Measurements from ENCODE around the gene CCL20. TPM values are rescaled to one million over a fixed set of nuclear protein-coding genes. Genes with fewer than 3 reads are reported as not detected.

Gene CCL20
- total and polyA plus RNA-seq, 2 of the 8 experiments (the other 6 are each of a cell fraction or from before 2014, with no cell fraction given): not detected

GRCh38 chr2:227774895-227775842, 38.5 kb upstream of the CCL20 start:
- H2BK120ac ChIP-seq (replicated peaks; ENCODE audit: low read depth, low read length): no peak overlapping the region
- H3K18ac ChIP-seq (ENCODE audit: extremely low read depth, low read length): no peak overlapping the region
- no peaks in the 10 kb centered on the region for H3K9me3 ChIP-seq (ENCODE audit: insufficient read depth in 2 of 2, low read depth in 1 of 2, low read length in 1 of 2)
- no peak for FAIRE-seq
- no peaks in the 10 kb centered on the region; the same call in 1 of the 2 replicates for H3K23me2 ChIP-seq (ENCODE audit: low read depth, low read length)
- no peak overlapping the region for H2BK15ac ChIP-seq (ENCODE audit: low read length)
- no peak for TF ChIP-seq FOSL1 (IDR thresholded peaks at IDR 0.05; ENCODE audit: insufficient read depth, low read depth, low read length)
- no peak for TF ChIP-seq KDM5A (IDR thresholded peaks at IDR 0.05; ENCODE audit: low read length)
- no peak for TF ChIP-seq RAD21 (IDR thresholded peaks at IDR 0.05 in 1 of 2, conservative IDR thresholded peaks at IDR 0.05 in 1 of 2; ENCODE audit: low read depth in 2 of 2, low read length in 2 of 2)
- TF ChIP-seq PHF8 (conservative IDR thresholded peaks at IDR 0.05; ENCODE audit: low read depth, low read length): no peak
- TF ChIP-seq RFX5 (IDR thresholded peaks at IDR 0.05; ENCODE audit: borderline replicate concordance, low read depth, low read length): no peak
- no peak for TF ChIP-seq SP1 (IDR thresholded peaks at IDR 0.05; ENCODE audit: low read depth, low read length)
- H2AFZ ChIP-seq (ENCODE audit: low read length): no peak overlapping the region
- no peak overlapping the region for H4K5ac ChIP-seq (ENCODE audit: insufficient read length, low read depth, low read length)
- H3K27me3 ChIP-seq (replicated peaks in 1 of 4; ENCODE audit: control insufficient read depth in 3 of 4, extremely low read depth in 1 of 4, insufficient read depth in 3 of 4, low read length in 3 of 4): no peaks in the 10 kb centered on the region
- WGBS, 2 experiments (ENCODE audit: extremely low coverage in 1 of 2, insufficient coverage in 1 of 2, insufficient read length in 1 of 2, insufficient replicate concordance in 2 of 2, low coverage in 1 of 2, low lambda C conversion rate in 2 of 2, missing lambda C conversion rate in 1 of 2): 92% methylated on average over 6 of the region's 6 CpGs; no CpG with 5 or more reads in 1 of the 2 experiments
- no peak overlapping the region for H3K27ac ChIP-seq (ENCODE audit: low read depth, low read length)
- no peak overlapping the region for H3K23ac ChIP-seq (ENCODE audit: insufficient read length)
- H3K9ac ChIP-seq (replicated peaks in 1 of 4; ENCODE audit: extremely low read depth in 1 of 4, low read depth in 3 of 4, low read length in 3 of 4): no peak overlapping the region
- H2BK20ac ChIP-seq (ENCODE audit: low read length): no peak overlapping the region
- H4K91ac ChIP-seq (replicated peaks; ENCODE audit: insufficient read length, low read length): no peak overlapping the region
- no peak for DNase-seq (ENCODE audit: low read depth in 1 of 2, low spot score in 2 of 2)
- no peak overlapping the region for H4K8ac ChIP-seq (ENCODE audit: extremely low read depth, insufficient read depth, low read length)
- H3K4me3 ChIP-seq (ENCODE audit: extremely low read depth in 1 of 4, insufficient read depth in 2 of 4, low read depth in 3 of 4, low read length in 4 of 4): no peak overlapping the region
- no peaks in the 10 kb centered on the region for H4K20me1 ChIP-seq (replicated peaks in 1 of 2; ENCODE audit: control insufficient read depth in 1 of 2, insufficient read depth in 2 of 2, low read length in 2 of 2)
- no peak overlapping the region for H2BK5ac ChIP-seq (ENCODE audit: low read depth, low read length)
- H2AK5ac ChIP-seq (ENCODE audit: low read depth, low read length): no peak overlapping the region
- POLR2A ChIA-PET (ENCODE audit: partially characterized antibody): no interaction called here
- no peak overlapping the region for H3K56ac ChIP-seq (replicated peaks; ENCODE audit: insufficient read length, low read depth, low read length)
- H3K36me3 ChIP-seq (ENCODE audit: control insufficient read depth in 2 of 4, insufficient read depth in 4 of 4, low read length in 3 of 4): no peaks in the 10 kb centered on the region
- peaks cover 1 to 8% (median 3%) of the 10 kb centered on the region in 4 experiments; a peak in 3 of 7 replicates for H3K4me1 ChIP-seq (replicated peaks in 1 of 4; ENCODE audit: control insufficient read depth in 3 of 4, insufficient read depth in 4 of 4, low read length in 3 of 4)
- no peak overlapping the region for H3K14ac ChIP-seq (ENCODE audit: insufficient read length)
- no peak overlapping the region for H3K4me2 ChIP-seq (ENCODE audit: insufficient read depth in 1 of 2, low read depth in 2 of 2, low read length in 2 of 2)
- H2BK12ac ChIP-seq (ENCODE audit: low read depth, low read length): no peak overlapping the region
- CTCF ChIA-PET (ENCODE audit: partially characterized antibody): interaction anchor here (0.6 to 3.5 kb wide), 18 partner anchors 8 to 1818 kb away, joined by 3 to 38 read pairs (median 5); partner anchors contain the start of gene SCYGR3
- no peaks in the 10 kb centered on the region for H3K79me2 ChIP-seq (ENCODE audit: control insufficient read depth in 1 of 2, insufficient read depth in 2 of 2, low read length in 2 of 2)
- no peaks in the 10 kb centered on the region for H3K79me1 ChIP-seq (ENCODE audit: low read depth, low read length)
- H3K4ac ChIP-seq (replicated peaks; ENCODE audit: insufficient read length, low read depth, low read length): no peak overlapping the region

All from H1 (cell line).